Measurements from ENCODE around the gene KRT3. TPM values are rescaled to one million over a fixed set of nuclear protein-coding genes. Genes with fewer than 3 reads are reported as not detected.

KRT3 gene
- total RNA-seq, 4 donors from 2014 or later: not detected

DNA sequence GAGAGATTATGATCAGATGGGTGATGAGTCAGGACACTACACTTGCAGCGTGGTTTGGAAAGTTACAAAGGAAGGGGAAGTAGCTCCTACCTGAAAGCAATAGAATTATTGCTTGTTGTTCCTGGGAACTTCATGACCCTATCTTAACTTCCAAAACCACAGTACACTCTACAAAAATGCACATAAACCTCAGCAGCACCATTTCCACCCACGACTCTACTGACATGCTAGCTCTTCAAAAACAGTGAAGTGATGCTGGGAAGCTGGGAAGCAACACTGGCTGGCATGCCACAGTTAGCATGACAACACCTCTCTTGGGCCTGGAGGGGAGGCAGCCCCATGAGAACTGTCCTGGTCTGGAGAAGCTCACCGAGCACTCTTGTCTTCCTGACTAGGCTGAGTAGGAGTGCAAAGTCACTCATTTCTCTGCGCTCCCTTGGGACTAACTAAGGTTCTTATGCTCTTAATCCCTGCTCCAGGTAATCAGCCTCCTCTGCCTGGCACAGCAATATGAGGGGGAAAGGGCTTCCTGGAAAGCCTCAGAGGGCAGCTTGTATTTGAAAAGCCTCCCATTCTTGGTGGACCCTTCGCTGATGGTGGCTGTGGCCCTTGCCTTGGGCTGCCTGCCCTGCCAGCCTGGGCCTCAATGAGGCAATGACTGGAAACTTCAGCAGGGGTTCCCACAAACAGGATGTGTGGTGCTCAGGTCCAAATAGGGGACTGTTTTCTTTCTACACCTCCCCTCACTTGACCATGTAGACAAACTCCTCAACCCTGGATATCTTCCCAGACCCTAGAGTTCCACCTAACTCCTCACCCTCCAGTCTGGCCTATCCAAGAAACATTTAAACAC, 1.2 kb downstream of the KRT3 start:
- H3K9me3 ChIP-seq: no peaks in the 10 kb centered on the region
- no peak overlapping the region for H3K27ac ChIP-seq
- H3K4me1 ChIP-seq: peaks cover 6% of the 10 kb centered on the region
- TF ChIP-seq, protein P1, sequence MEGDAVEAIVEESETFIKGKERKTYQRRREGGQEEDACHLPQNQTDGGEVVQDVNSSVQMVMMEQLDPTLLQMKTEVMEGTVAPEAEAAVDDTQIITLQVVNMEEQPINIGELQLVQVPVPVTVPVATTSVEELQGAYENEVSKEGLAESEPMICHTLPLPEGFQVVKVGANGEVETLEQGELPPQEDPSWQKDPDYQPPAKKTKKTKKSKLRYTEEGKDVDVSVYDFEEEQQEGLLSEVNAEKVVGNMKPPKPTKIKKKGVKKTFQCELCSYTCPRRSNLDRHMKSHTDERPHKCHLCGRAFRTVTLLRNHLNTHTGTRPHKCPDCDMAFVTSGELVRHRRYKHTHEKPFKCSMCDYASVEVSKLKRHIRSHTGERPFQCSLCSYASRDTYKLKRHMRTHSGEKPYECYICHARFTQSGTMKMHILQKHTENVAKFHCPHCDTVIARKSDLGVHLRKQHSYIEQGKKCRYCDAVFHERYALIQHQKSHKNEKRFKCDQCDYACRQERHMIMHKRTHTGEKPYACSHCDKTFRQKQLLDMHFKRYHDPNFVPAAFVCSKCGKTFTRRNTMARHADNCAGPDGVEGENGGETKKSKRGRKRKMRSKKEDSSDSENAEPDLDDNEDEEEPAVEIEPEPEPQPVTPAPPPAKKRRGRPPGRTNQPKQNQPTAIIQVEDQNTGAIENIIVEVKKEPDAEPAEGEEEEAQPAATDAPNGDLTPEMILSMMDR (IDR thresholded peaks at IDR 0.05): no peak
- TF ChIP-seq POLR2AphosphoS5 (IDR thresholded peaks at IDR 0.05) (no peak), EP300 (IDR thresholded peaks at IDR 0.05) (no peak), POLR2A (IDR thresholded peaks at IDR 0.05) (no peak)
- H3K27me3 ChIP-seq: peaks cover 24% of the 10 kb centered on the region
- no peak overlapping the region for H3K4me3 ChIP-seq
- no peaks in the 10 kb centered on the region for H3K36me3 ChIP-seq
- WGBS: 75% methylated on average over 5 of the region's 5 CpGs
- no peak for DNase-seq (ENCODE audit: low spot score in 2 of 2)

DNA sequence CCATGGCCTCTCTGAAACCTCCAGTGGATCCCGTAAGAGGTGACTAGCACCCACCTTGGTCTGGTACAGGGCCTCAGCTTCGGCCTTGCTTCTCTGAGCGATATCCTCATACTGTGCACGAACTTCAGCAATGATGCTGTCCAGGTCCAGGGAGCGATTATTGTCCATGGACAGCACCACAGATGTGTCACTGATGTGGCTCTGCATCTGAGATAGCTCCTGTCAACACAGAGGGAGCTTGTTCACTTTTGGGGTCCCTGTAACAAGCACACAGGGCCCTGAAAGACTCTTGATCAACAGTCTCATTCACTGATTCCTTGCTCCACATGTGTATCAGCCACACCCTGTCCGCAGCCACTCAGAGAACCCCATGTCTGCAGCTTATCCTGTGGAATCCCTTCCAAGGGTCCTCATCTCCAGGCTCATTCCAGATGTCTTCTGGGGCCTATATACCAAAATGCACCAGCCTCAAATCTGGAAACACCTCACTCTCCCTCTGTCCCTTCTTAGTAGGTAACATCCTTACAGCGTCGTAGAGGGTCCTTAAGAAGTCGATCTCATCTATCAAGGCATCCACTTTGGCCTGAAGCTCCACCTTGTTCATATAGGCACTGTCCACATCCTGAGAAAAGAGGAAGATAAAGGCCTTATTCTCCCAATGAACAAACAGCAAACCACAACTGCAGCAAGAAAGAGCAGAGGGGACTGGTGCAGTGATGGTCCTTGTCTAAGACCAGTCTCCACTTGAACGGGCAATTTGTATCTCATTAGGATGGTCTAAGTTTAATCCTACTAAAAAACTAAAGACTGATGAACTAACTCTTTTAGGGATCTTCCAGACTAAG, 3.5 kb downstream of the KRT3 start:
- no peak for DNase-seq (ENCODE audit: low spot score in 2 of 2)
- WGBS: 94% methylated on average over 9 of the region's 10 CpGs
- H3K36me3 ChIP-seq: no peaks in the 10 kb centered on the region
- no peak overlapping the region for H3K27ac ChIP-seq
- H3K4me1 ChIP-seq: peaks cover 11% of the 10 kb centered on the region
- H3K4me3 ChIP-seq: no peak overlapping the region
- peaks cover 29% of the 10 kb centered on the region for H3K27me3 ChIP-seq
- H3K9me3 ChIP-seq: no peaks in the 10 kb centered on the region
- TF ChIP-seq, protein P1 (IDR thresholded peaks at IDR 0.05): no peak
- no peak for TF ChIP-seq EP300 (IDR thresholded peaks at IDR 0.05)
- TF ChIP-seq POLR2A (IDR thresholded peaks at IDR 0.05): no peak
- no peak for TF ChIP-seq POLR2AphosphoS5 (IDR thresholded peaks at IDR 0.05)

DNA sequence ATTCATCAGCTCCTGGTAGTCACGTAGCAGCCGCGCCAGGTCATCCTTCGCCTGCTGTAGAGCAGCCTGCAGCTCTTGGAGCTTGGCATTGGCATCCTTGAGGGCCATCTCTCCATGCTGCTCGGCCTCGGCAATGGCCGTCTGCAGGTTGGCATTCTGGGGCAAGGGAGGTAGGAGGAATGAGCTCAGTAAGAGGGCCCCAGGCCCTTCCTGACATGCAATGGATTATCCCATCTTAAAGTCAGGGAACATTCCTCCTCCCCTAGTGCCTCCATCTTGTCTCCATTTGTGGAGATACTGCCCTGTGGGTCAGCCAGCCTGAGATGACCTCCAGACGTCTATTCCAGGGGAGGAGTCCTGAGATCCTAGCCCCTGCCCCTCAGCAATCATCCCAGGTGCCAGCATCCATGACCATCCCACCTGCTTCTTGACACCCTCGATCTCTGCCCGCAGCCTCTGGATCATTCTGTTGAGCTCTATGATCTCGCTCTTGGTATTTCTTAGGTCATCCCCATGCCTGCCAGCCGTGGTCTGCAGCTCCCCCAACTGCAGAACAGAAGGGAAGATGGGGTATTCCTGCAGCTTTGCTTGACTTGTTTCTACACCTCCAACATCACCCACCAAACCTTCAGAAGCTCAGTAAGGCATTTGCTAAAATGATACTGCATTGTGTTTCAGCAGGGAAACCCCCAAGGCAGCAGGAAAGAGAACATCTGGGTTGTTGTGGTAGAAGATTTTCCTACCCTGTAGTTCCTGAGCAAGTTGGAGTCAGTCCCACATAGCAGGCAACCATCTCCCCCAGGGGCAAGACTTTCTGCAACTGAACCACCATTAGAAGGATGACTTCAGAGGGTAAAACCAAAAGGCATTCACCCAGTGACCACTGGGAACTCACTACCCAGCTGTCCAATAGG, 4.4 kb downstream of the KRT3 start:
- Histone ChIP-seq H3K27me3 (peaks cover 29% of the 10 kb centered on the region), H3K4me1 (peaks cover 11% of the 10 kb centered on the region), H3K4me3 (no peak overlapping the region), H3K36me3 (no peaks in the 10 kb centered on the region), H3K9me3 (no peaks in the 10 kb centered on the region), H3K27ac (no peak overlapping the region)
- 82% methylated on average over 9 of the region's 12 CpGs for WGBS
- DNase-seq (ENCODE audit: low spot score in 2 of 2): no peak
- TF ChIP-seq, protein P1 (IDR thresholded peaks at IDR 0.05): no peak
- no peak for TF ChIP-seq POLR2A (IDR thresholded peaks at IDR 0.05)
- TF ChIP-seq EP300 (IDR thresholded peaks at IDR 0.05): no peak
- no peak for TF ChIP-seq POLR2AphosphoS5 (IDR thresholded peaks at IDR 0.05)

DNA sequence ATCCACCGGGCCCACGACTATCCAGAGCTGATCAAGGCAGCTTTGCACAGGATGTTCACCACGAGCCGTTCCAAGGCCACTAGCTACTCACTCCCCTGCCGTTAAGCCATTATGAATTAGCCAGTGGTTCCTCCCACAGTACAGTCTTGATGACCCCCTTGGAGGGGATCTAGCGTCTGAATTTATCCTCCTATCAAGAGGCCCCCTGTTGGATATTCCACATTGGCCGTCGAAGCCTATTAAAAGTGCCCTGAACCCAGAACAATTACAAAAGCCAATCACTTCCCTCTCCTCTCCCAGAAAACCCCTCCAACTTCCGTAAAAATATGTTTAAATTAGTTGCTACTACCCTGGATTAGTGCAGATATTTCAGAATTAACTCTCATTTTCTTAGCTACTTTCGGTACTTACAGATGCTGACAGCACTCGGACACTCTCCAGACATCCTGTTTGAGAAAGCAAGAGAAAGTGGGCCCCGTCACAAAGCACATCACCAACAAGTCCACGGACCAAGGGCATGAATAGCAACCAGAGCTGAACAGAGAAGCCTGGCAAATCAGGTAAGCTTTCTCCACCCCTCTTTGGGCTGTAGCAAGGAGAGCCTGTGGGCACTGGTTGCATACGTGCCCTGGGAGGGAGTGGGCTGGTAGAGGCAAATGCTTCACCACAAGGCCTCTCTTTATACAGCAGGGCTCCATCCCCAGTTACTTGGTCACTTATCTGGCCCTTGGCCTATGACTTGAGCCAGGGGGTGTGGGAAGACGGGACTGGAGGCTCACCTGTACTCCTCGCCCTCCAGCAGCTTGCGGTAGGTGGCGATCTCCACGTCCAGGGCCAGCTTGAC, 5.3 kb downstream of the KRT3 start:
- Histone ChIP-seq H3K9me3 (no peaks in the 10 kb centered on the region), H3K36me3 (no peaks in the 10 kb centered on the region), H3K4me3 (peak overlapping the region; percentile 25), H3K27ac (no peak overlapping the region), H3K27me3 (peaks cover 29% of the 10 kb centered on the region), H3K4me1 (peaks cover 11% of the 10 kb centered on the region)
- no peak for DNase-seq (ENCODE audit: low spot score in 2 of 2)
- TF ChIP-seq, protein P1 (IDR thresholded peaks at IDR 0.05): no peak
- TF ChIP-seq POLR2AphosphoS5 (IDR thresholded peaks at IDR 0.05) (no peak), EP300 (IDR thresholded peaks at IDR 0.05) (no peak), POLR2A (IDR thresholded peaks at IDR 0.05) (no peak)
- 83% methylated on average over 13 of the region's 19 CpGs for WGBS
